ENCODE results near the gene ATP1B2. TPM values are rescaled to one million over a fixed set of nuclear protein-coding genes. Genes with fewer than 3 reads are reported as not detected.

The ATP1B2 gene
- total RNA-seq, 1 experiment from 2014 or later, result 0.63 TPM

DNA sequence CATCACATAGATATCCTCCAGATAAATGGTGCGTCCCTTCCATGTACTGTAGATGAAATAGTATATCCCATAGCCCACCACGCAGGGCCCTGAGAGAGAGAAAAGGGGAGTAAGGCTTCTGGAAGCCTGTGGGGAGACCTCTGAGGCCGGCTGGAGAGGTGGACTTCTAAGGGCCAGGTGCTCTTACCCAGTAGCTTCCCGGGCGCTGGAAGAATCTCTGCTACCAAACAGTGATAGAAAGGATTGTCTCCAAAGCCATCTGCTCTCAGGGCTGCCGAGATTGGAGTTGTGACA is 23.8 kb upstream of the ATP1B2 start:
- Histone ChIP-seq H3F3A (ENCODE audit: insufficient read depth, low read depth) (no peaks in the 10 kb centered on the region), H3K79me2 (ENCODE audit: low read depth) (no peaks in the 10 kb centered on the region), H3K4me3 (peak overlapping the region; percentile 79), H3K27me3 (ENCODE audit: insufficient read depth, low read depth) (no peaks in the 10 kb centered on the region), H2AFZ (peak overlapping the region; percentile 89), H3K9me2 (ENCODE audit: insufficient read depth) (no peaks in the 10 kb centered on the region), H3K9me3 (ENCODE audit: insufficient read depth, low read depth) (no peaks in the 10 kb centered on the region), H3K36me3 (ENCODE audit: low read depth) (no peaks in the 10 kb centered on the region), H3K4me2 (peak overlapping the region; percentile 81), H3K27ac (no peak overlapping the region), H4K20me1 (ENCODE audit: insufficient read depth) (no peaks in the 10 kb centered on the region), H3K4me1 (replicated peaks; ENCODE audit: insufficient read depth) (peaks cover 4% of the 10 kb centered on the region; the same call in 1 of the 2 replicates)
- ChIA-PET POLR2A (ENCODE audit: unreplicated experiment) (interaction anchor here (0.6 to 1.5 kb wide), 3 partner anchors 12 to 36 kb away, joined by 7 to 9 read pairs (median 7); partner anchors contain the start of gene SOX15), CTCF (interaction anchor here (1.1 to 1.3 kb wide), 2 partner anchors 15 to 61 kb away, joined by 4 read pairs; partner anchors contain the start of genes TP53 and WRAP53)
- DNase-seq, result peak in 1 of 2 experiments; percentile 15
- intact Hi-C loops (cut with micrococcal nuclease; ENCODE audit: unreplicated experiment), result no loop called here
- TF ChIP-seq, protein P1, sequence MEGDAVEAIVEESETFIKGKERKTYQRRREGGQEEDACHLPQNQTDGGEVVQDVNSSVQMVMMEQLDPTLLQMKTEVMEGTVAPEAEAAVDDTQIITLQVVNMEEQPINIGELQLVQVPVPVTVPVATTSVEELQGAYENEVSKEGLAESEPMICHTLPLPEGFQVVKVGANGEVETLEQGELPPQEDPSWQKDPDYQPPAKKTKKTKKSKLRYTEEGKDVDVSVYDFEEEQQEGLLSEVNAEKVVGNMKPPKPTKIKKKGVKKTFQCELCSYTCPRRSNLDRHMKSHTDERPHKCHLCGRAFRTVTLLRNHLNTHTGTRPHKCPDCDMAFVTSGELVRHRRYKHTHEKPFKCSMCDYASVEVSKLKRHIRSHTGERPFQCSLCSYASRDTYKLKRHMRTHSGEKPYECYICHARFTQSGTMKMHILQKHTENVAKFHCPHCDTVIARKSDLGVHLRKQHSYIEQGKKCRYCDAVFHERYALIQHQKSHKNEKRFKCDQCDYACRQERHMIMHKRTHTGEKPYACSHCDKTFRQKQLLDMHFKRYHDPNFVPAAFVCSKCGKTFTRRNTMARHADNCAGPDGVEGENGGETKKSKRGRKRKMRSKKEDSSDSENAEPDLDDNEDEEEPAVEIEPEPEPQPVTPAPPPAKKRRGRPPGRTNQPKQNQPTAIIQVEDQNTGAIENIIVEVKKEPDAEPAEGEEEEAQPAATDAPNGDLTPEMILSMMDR (conservative IDR thresholded peaks at IDR 0.05), result no peak
- TF ChIP-seq EZH2 (IDR thresholded peaks at IDR 0.05; ENCODE audit: low read depth), result no peak
- BruUV-seq (replicated peaks), result TSS peak; percentile 73

DNA sequence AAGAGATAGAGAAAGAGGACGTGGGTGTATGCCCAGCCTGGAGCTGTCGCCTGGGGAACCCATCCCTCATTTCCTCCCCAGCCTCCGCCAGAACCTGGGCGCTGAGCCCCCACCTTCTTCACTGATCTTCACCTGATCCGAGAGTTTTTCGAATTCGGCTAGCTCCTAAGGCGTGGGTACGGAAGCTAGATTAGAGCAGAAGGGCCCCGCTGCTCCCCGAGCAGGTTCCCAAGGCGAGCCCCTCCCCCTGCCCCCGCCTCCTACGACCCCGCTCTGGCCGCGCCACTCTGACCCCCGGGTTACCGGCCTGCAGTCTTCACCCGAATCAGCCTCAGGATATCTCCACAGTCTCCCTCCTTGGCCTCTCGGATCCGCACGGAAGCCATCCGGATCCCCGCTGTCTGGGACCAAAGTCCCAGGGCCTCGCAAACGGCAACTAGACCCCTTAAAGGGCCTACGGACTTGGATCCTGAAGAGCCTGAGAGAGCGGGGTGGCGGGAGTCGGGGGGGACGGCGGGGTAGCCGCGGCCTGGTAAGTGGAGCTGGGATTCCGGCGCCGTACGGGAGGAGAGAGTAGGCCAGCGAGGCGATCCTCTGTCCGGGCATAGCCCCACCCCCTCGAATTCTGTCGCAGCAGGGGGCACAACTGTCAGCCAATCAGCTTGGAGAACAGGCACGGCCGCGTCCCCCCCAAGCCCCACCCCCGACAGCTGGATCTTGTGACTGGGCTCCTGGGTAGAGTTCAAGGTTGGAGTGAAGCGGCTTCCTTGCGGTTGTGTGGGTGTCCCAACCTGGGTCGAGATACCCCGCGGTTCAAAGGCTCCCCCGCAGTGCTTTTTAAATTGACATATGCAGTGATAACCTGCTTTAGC is 23.2 kb upstream of the ATP1B2 start, which contains the start of gene SAT2:
Gene SAT2 (minus strand): TSS at position 572 of the 872 bp plus-strand sequence. CDS start 186 bp downstream, at position 386.
- Histone ChIP-seq H3K27me3 (ENCODE audit: insufficient read depth, low read depth) (no peaks in the 10 kb centered on the region), H3K27ac (peak within 1 kb of the TSS; percentile 47; the same call in 1 of the 2 replicates), H2AFZ (peak within 1 kb of the TSS; percentile 89), H3F3A (ENCODE audit: insufficient read depth, low read depth) (no peaks in the 10 kb centered on the region), H3K4me1 (replicated peaks; ENCODE audit: insufficient read depth) (peaks cover 4% of the 10 kb centered on the region; the same call in 1 of the 2 replicates), H3K79me2 (ENCODE audit: low read depth) (no peaks in the 10 kb centered on the region), H3K4me3 (peak within 1 kb of the TSS; percentile 79), H3K9me3 (ENCODE audit: insufficient read depth, low read depth) (no peaks in the 10 kb centered on the region), H3K4me2 (peak within 1 kb of the TSS; percentile 81), H3K36me3 (ENCODE audit: low read depth) (no peaks in the 10 kb centered on the region), H4K20me1 (ENCODE audit: insufficient read depth) (no peaks in the 10 kb centered on the region), H3K9me2 (ENCODE audit: insufficient read depth) (no peaks in the 10 kb centered on the region)
- no TSS peak for BruUV-seq (replicated peaks)
- intact Hi-C loops (cut with micrococcal nuclease; ENCODE audit: unreplicated experiment), result no loop called here
- TF ChIP-seq, protein P1 (conservative IDR thresholded peaks at IDR 0.05), result no peak
- no peak for TF ChIP-seq EZH2 (IDR thresholded peaks at IDR 0.05; ENCODE audit: low read depth)
- ChIA-PET POLR2A (ENCODE audit: unreplicated experiment) (interaction anchor here (0.6 to 1.5 kb wide), 9 partner anchors 12 to 603 kb away, joined by 3 to 9 read pairs (median 7); partner anchors contain the start of genes DVL2, SOX15 and TP53), CTCF (interaction anchor here (0.6 to 1.3 kb wide), 3 partner anchors 14 to 391 kb away, joined by 3 to 4 read pairs (median 4); partner anchors contain the start of genes TP53 and WRAP53)
- peak; percentile 74 to 97 for DNase-seq

DNA sequence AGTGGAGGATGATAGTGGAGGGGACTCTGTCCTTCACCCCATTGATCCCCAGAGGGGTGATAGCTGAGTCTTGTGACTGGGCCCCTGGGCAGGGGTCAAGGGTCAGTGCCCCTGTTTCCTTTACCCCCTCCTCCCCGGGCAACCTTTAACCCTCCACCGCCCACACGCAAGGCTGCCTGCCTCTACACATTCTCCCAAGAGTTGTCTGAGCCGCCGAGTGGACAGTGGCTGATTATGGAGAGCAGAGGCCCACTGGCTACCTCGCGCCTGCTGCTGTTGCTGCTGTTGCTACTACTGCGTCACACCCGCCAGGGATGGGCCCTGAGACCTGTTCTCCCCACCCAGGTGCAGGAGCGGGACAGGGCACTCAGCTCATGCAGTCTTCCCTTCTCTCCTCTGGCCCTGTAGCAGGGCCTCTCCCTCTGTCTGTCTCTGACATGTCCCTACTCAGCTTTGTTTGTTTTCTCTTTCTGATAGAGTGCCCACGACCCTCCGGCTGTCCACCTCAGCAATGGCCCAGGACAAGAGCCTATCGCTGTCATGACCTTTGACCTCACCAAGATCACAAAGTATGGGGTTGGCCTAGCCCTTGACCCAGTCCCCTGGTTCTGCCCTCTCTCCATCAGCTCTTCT is 20.7 kb upstream of the ATP1B2 start, which contains the start of gene SHBG:
Gene SHBG (plus strand): TSS at position 197 of the 633 bp plus-strand sequence. CDS start 38 bp downstream, at position 235.
- Histone ChIP-seq H3K9me2 (ENCODE audit: insufficient read depth) (no peaks in the 10 kb centered on the region), H3K9me3 (ENCODE audit: insufficient read depth, low read depth) (no peaks in the 10 kb centered on the region), H3K36me3 (ENCODE audit: low read depth) (no peaks in the 10 kb centered on the region), H2AFZ (no peak within 1 kb of the TSS), H3K27me3 (ENCODE audit: insufficient read depth, low read depth) (no peaks in the 10 kb centered on the region), H3F3A (ENCODE audit: insufficient read depth, low read depth) (no peaks in the 10 kb centered on the region), H4K20me1 (ENCODE audit: insufficient read depth) (no peaks in the 10 kb centered on the region), H3K27ac (no peak within 1 kb of the TSS), H3K4me1 (replicated peaks; ENCODE audit: insufficient read depth) (peaks cover 4% of the 10 kb centered on the region; the same call in 1 of the 2 replicates), H3K4me3 (no peak within 1 kb of the TSS), H3K79me2 (ENCODE audit: low read depth) (no peaks in the 10 kb centered on the region), H3K4me2 (no peak within 1 kb of the TSS)
- CTCF ChIA-PET, result interaction anchor here (0.7 kb wide), 1 partner anchor 21 kb away, joined by 4 read pairs; no protein-coding TSS in a partner anchor
- intact Hi-C loops (cut with micrococcal nuclease; ENCODE audit: unreplicated experiment), result loop anchor here (5.0 kb wide), 1 partner anchor 57 kb away; the partner anchor contains the start of genes TP53 and WRAP53
- POLR2A ChIA-PET (ENCODE audit: unreplicated experiment), result interaction anchor here (0.6 kb wide), 2 partner anchors 57 to 58 kb away, joined by 3 to 8 read pairs; no protein-coding TSS in a partner anchor
- no TSS peak for BruUV-seq (replicated peaks)
- no peak for DNase-seq
- no peak for TF ChIP-seq EZH2 (IDR thresholded peaks at IDR 0.05; ENCODE audit: low read depth)
- TF ChIP-seq, protein P1 (conservative IDR thresholded peaks at IDR 0.05), result no peak
